Mammary epithelial cell (primary cell): ENCODE data around the gene PON3.

Source experiments
- EZH2 ChIP-seq: IDR thresholded peaks from 2 replicates; pipeline ENCODE4 v1.6.1; 2012; ENCODE audit warnings: low read length, inconsistent platforms, borderline replicate concordance
- TF ChIP-seq, protein P1 (sequence below), 2 donors: IDR thresholded peaks in 1 of 2; conservative IDR thresholded peaks in 1 of 2; 2 replicates each; pipeline ENCODE4 v1.5.1; 2011 to 2012; ENCODE audit warnings: inconsistent platforms in 2 of 2, low read length in 2 of 2, mild to moderate bottlenecking in 2 of 2, control low read depth in 1 of 2, low read depth in 1 of 2; ENCODE audit not compliant: insufficient read depth in 1 of 2; ENCODE audit errors: extremely low read depth in 1 of 2

- TF ChIP-seq, protein P1, sequence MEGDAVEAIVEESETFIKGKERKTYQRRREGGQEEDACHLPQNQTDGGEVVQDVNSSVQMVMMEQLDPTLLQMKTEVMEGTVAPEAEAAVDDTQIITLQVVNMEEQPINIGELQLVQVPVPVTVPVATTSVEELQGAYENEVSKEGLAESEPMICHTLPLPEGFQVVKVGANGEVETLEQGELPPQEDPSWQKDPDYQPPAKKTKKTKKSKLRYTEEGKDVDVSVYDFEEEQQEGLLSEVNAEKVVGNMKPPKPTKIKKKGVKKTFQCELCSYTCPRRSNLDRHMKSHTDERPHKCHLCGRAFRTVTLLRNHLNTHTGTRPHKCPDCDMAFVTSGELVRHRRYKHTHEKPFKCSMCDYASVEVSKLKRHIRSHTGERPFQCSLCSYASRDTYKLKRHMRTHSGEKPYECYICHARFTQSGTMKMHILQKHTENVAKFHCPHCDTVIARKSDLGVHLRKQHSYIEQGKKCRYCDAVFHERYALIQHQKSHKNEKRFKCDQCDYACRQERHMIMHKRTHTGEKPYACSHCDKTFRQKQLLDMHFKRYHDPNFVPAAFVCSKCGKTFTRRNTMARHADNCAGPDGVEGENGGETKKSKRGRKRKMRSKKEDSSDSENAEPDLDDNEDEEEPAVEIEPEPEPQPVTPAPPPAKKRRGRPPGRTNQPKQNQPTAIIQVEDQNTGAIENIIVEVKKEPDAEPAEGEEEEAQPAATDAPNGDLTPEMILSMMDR (conservative IDR thresholded peaks at IDR 0.05 in 1 of 2, IDR thresholded peaks at IDR 0.05 in 1 of 2; ENCODE audit: extremely low read depth in 1 of 2, insufficient read depth in 1 of 2, low read depth in 1 of 2, low read length in 2 of 2) = no peak
- TF ChIP-seq EZH2 = no peak
Measured at GRCh38 chr7:95321720-95322119, 74.5 kb downstream of the PON3 start.
